SK-N-SH (cell line): ENCODE data around the gene FAT1. TPM values are rescaled to one million over a fixed set of nuclear protein-coding genes. Genes with fewer than 3 reads are reported as not detected.

ENCODE experiments used
- CTCF ChIA-PET: fragments of 300-600, 350-600 bp; formaldehyde crosslinking; extraction: SDS; loops from one replicate; lab custom pipeline; 2021; lab: Yijun Ruan, JAX
- POLR2A ChIA-PET: fragments of 350-600 bp; sonication (Branson Sonifier 250); formaldehyde crosslinking; extraction: SDS; loops from one replicate; lab custom pipeline; 2020; ENCODE audit warnings: antibody characterized with exemption, inconsistent platforms; lab: Yijun Ruan, JAX
- DNase-seq: peaks from one replicate; pipeline ENCODE4 v3.0.0; 2012
- H2AFZ ChIP-seq: fragments of 200-600 bp; sonication (generic); 2 replicates; pipeline ENCODE4 v1.8.1; 2016; ENCODE audit warnings: antibody characterized with exemption, mild to moderate bottlenecking, low read depth
- H3F3A ChIP-seq: fragments of 200-600 bp; sonication (generic); replicated peaks from 2 replicates; pipeline ENCODE3; 2016; ENCODE audit warnings: antibody characterized with exemption, mild to moderate bottlenecking; ENCODE audit not compliant: insufficient read depth
- H3K27ac ChIP-seq, 2 experiments: fragments of 200-500 bp in 1 of 2; fragments of 200-600 bp in 1 of 2; sonication (Bioruptor generic) in 1 of 2; sonication (generic), shearing (Covaris generic) in 1 of 2; 2 replicates each; pipeline versions ENCODE4 v1.5.1 to v1.6.1; 2014 to 2016; ENCODE audit warnings: low read depth in 2 of 2, inconsistent platforms in 1 of 2, low read length in 1 of 2, mild to moderate bottlenecking in 1 of 2, mixed read lengths in 1 of 2
- H3K27me3 ChIP-seq: fragments of 200-600 bp; sonication (generic), shearing (Covaris generic); 2 replicates; pipeline ENCODE4 v1.6.1; 2016; ENCODE audit warnings: mixed run types; ENCODE audit not compliant: insufficient read depth
- H3K36me3 ChIP-seq, 2 experiments: fragments of 200-500 bp in 1 of 2; fragments of 200-600 bp in 1 of 2; sonication (Bioruptor generic) in 1 of 2; sonication (generic) in 1 of 2; replicated peaks in 1 of 2; 2 replicates each; pipeline versions ENCODE3 to v1.5.1; 2014 to 2016; ENCODE audit warnings: low read length in 1 of 2, mild to moderate bottlenecking in 1 of 2; ENCODE audit not compliant: insufficient read depth in 2 of 2, control insufficient read depth in 1 of 2
- H3K4me1 ChIP-seq, 2 experiments: fragments of 200-500 bp in 1 of 2; fragments of 200-600 bp in 1 of 2; sonication (Bioruptor generic) in 1 of 2; sonication (generic), shearing (Covaris generic) in 1 of 2; 2 replicates each; pipeline versions ENCODE4 v1.5.1 to v1.6.1; 2014 to 2016; ENCODE audit warnings: low read depth in 1 of 2, low read length in 1 of 2, mixed run types in 1 of 2; ENCODE audit not compliant: insufficient read depth in 2 of 2, control insufficient read depth in 1 of 2
- H3K4me2 ChIP-seq: fragments of 200-600 bp; sonication (generic), shearing (Covaris generic); 2 replicates; pipeline ENCODE4 v1.6.1; 2017; ENCODE audit warnings: mixed run types
- H3K4me3 ChIP-seq, 2 experiments: fragments of 200-500 bp in 1 of 2; fragments of 200-600 bp in 1 of 2; sonication (Bioruptor generic) in 1 of 2; sonication (generic), shearing (Covaris generic) in 1 of 2; 2 replicates each; pipeline versions ENCODE4 v1.5.1 to v1.8.1; 2014 to 2016; ENCODE audit warnings: low read depth in 2 of 2, inconsistent platforms in 1 of 2, low read length in 1 of 2, mild to moderate bottlenecking in 1 of 2, mixed read lengths in 1 of 2, moderate library complexity in 1 of 2
- H3K79me2 ChIP-seq: fragments of 200-600 bp; sonication (generic); 2 replicates; pipeline ENCODE4 v1.8.1; 2017; ENCODE audit warnings: mild to moderate bottlenecking; ENCODE audit not compliant: insufficient read depth
- H3K9ac ChIP-seq: fragments of 200-600 bp; sonication (generic); 2 replicates; pipeline ENCODE4 v1.6.1; 2017; ENCODE audit warnings: mixed run types
- H3K9me2 ChIP-seq: fragments of 200-600 bp; sonication (generic); 2 replicates; pipeline ENCODE4 v1.6.1; 2017; ENCODE audit warnings: mixed run types
- H3K9me3 ChIP-seq: fragments of 200-600 bp; sonication (generic); 2 replicates; pipeline ENCODE4 v1.6.1; 2017; ENCODE audit warnings: mixed run types, mild to moderate bottlenecking, moderate library complexity
- H4K20me1 ChIP-seq: fragments of 200-600 bp; sonication (generic); 2 replicates; pipeline ENCODE4 v1.6.1; 2017; ENCODE audit warnings: mild to moderate bottlenecking, mixed run types; ENCODE audit not compliant: insufficient read depth
- CHD2 ChIP-seq: fragments of 150-350 bp; IDR thresholded peaks from 2 replicates; pipeline ENCODE4 v1.6.1; 2018; ENCODE audit warnings: low read length; ENCODE audit not compliant: partially characterized antibody
- CTCF ChIP-seq: fragments of 200-600 bp; sonication (generic); IDR thresholded peaks from 2 replicates; pipeline ENCODE4 v1.6.1; 2017; ENCODE audit warnings: antibody characterized with exemption, mild to moderate bottlenecking, moderate library complexity
- FOSL2 ChIP-seq: IDR thresholded peaks from 2 replicates; pipeline ENCODE4 v1.4.0; 2012; ENCODE audit warnings: low read depth, mild to moderate bottlenecking, moderate library complexity, borderline replicate concordance
- GABPA ChIP-seq: IDR thresholded peaks from 2 replicates; pipeline ENCODE4 v1.4.0; 2012; ENCODE audit warnings: low read depth, mild to moderate bottlenecking
- JUND ChIP-seq: IDR thresholded peaks from 2 replicates; pipeline ENCODE4 v1.4.0; 2012
- MEF2A ChIP-seq: IDR thresholded peaks from 2 replicates; pipeline ENCODE4 v1.4.0; 2012; ENCODE audit warnings: low read depth, borderline replicate concordance
- MXI1 ChIP-seq: IDR thresholded peaks from 2 replicates; pipeline ENCODE4 v1.6.1; 2012; ENCODE audit warnings: mild to moderate bottlenecking, low read depth, low read length, improper control_type of control experiment
- NFIC ChIP-seq: IDR thresholded peaks from 2 replicates; pipeline ENCODE4 v1.4.0; 2012; ENCODE audit warnings: borderline replicate concordance
- NRF1 ChIP-seq: IDR thresholded peaks from 2 replicates; pipeline ENCODE4 v1.6.1; 2012; ENCODE audit warnings: low read depth, mild to moderate bottlenecking, low read length
- RAD21 ChIP-seq: IDR thresholded peaks from 2 replicates; pipeline ENCODE4 v1.6.1; 2012; ENCODE audit warnings: mild to moderate bottlenecking, low read length
- RFX5 ChIP-seq: IDR thresholded peaks from 2 replicates; pipeline ENCODE4 v1.6.1; 2012; ENCODE audit warnings: mild to moderate bottlenecking, improper control_type of control experiment, low read length
- SIN3A ChIP-seq: IDR thresholded peaks from 2 replicates; pipeline ENCODE4 v1.6.1; 2012; ENCODE audit warnings: low read depth, mild to moderate bottlenecking, low read length, moderate library complexity, borderline replicate concordance
- TAF1 ChIP-seq: IDR thresholded peaks from 2 replicates; pipeline ENCODE4 v1.6.1; 2012; ENCODE audit warnings: low read depth, mild to moderate bottlenecking, low read length, moderate library complexity, borderline replicate concordance
- TCF12 ChIP-seq: IDR thresholded peaks from 2 replicates; pipeline ENCODE4 v1.4.0; 2012
- TEAD4 ChIP-seq: IDR thresholded peaks from 2 replicates; pipeline ENCODE4 v1.4.0; 2012; ENCODE audit warnings: mild to moderate bottlenecking, borderline replicate concordance; ENCODE audit not compliant: insufficient read depth
- YY1 ChIP-seq: IDR thresholded peaks from 2 replicates; pipeline ENCODE4 v1.4.0; 2012; ENCODE audit warnings: low read depth, mild to moderate bottlenecking
- WGBS: methylation state at CpG from one replicate; pipeline ENCODE4 v1.1.6; 2017; ENCODE audit warnings: low lambda C conversion rate; 5-methylcytosine and 5-hydroxymethylcytosine counted together
- polyA plus RNA-seq, 3 experiments: library from polyadenylated mRNA; depleted of rRNA; stranded (reverse); fragments of >200 nt; gene quantifications; 2 replicates each; pipeline ENCODE4 v1.2.3, GENCODE V29; 2012
- TF ChIP-seq, protein P1 (sequence below): IDR thresholded peaks from 2 replicates; pipeline ENCODE4 v1.4.0; 2012; ENCODE audit warnings: low read depth, borderline replicate concordance
- TF ChIP-seq, protein P2 (sequence below): fragments of 150-350 bp; IDR thresholded peaks from 2 replicates; pipeline ENCODE4 v1.6.1; 2017; ENCODE audit warnings: antibody characterized with exemption, low read length, low read depth, borderline replicate concordance

Gene FAT1
- polyA plus RNA-seq, 1 of the 3 experiments (the other 2 are of a cell fraction): 41.3 TPM

- TF ChIP-seq FOSL2 (no peak), NFIC (no peak), CHD2 (no peak), JUND (no peak), TAF1 (no peak), RFX5 (no peak), RAD21 (no peak), NRF1 (no peak), YY1 (no peak), CTCF (no peak), MEF2A (no peak), SIN3A (no peak), TEAD4 (no peak), MXI1 (no peak), TCF12 (no peak), GABPA (no peak)
- TF ChIP-seq, protein P1, sequence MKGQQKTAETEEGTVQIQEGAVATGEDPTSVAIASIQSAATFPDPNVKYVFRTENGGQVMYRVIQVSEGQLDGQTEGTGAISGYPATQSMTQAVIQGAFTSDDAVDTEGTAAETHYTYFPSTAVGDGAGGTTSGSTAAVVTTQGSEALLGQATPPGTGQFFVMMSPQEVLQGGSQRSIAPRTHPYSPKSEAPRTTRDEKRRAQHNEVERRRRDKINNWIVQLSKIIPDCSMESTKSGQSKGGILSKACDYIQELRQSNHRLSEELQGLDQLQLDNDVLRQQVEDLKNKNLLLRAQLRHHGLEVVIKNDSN: no peak
- TF ChIP-seq, protein P2, sequence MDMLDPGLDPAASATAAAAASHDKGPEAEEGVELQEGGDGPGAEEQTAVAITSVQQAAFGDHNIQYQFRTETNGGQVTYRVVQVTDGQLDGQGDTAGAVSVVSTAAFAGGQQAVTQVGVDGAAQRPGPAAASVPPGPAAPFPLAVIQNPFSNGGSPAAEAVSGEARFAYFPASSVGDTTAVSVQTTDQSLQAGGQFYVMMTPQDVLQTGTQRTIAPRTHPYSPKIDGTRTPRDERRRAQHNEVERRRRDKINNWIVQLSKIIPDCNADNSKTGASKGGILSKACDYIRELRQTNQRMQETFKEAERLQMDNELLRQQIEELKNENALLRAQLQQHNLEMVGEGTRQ: no peak
- H4K20me1 ChIP-seq: no peaks in the 10 kb centered on the region
- no peak overlapping the region for H3K9ac ChIP-seq
- WGBS: 43% methylated on average over 9 of the region's 9 CpGs
- H3K27ac ChIP-seq: no peak overlapping the region
- no peaks in the 10 kb centered on the region for H3K9me3 ChIP-seq
- H3K9me2 ChIP-seq: no peaks in the 10 kb centered on the region
- no peaks in the 10 kb centered on the region; a peak in 1 of 4 replicates for H3K4me1 ChIP-seq
- ChIA-PET POLR2A (no interaction called here), CTCF (no interaction called here)
- H3F3A ChIP-seq: no peaks in the 10 kb centered on the region
- no peaks in the 10 kb centered on the region for H3K27me3 ChIP-seq
- H3K79me2 ChIP-seq: no peaks in the 10 kb centered on the region
- H3K4me2 ChIP-seq: no peak overlapping the region
- DNase-seq: no peak
- no peaks in the 10 kb centered on the region for H3K36me3 ChIP-seq
- H3K4me3 ChIP-seq: no peak overlapping the region
- 0 out of 2 replicates have a peak overlapping the region, but pooled peaks have one; percentile 11 for H2AFZ ChIP-seq
Measured at GRCh38 chr4:186765138-186765537, 41.5 kb upstream of the FAT1 start.
